Measurements from ENCODE around the gene RAD9A. TPM values are rescaled to one million over a fixed set of nuclear protein-coding genes. Genes with fewer than 3 reads are reported as not detected.

RAD9A gene
- polyA plus RNA-seq, 1 donor from 2014 or later = 12.0 TPM

GRCh38 chr11:67376063-67376820 lies 15.5 kb upstream of the RAD9A start:
- H3K9me3 Mint-ChIP-seq = no peaks in the 10 kb centered on the region
- H3K36me3 Mint-ChIP-seq = peaks cover 3% of the 10 kb centered on the region
- H3K27me3 Mint-ChIP-seq = no peaks in the 10 kb centered on the region
- H3K4me3 Mint-ChIP-seq = peak overlapping the region in 1 of 4 donors; percentile 67
- H3K4me1 Mint-ChIP-seq = peaks cover 18 to 22% (median 19%) of the 10 kb centered on the region in 3 donors
- peak overlapping the region in 1 of 3 donors; percentile 80 for H3K27ac Mint-ChIP-seq

GRCh38 chr11:67376873-67377808 lies 14.6 kb upstream of the RAD9A start:
- H3K4me1 Mint-ChIP-seq = peaks cover 17 to 23% (median 23%) of the 10 kb centered on the region in 3 donors

GRCh38 chr11:67378544-67378943 lies 13.2 kb upstream of the RAD9A start:
- H3K27me3 Mint-ChIP-seq = no peaks in the 10 kb centered on the region
- peaks cover 21 to 27% (median 25%) of the 10 kb centered on the region in 3 donors for H3K4me1 Mint-ChIP-seq
- H3K27ac Mint-ChIP-seq = peak overlapping the region in 1 of 3 donors; percentile 47
- peaks cover 2% of the 10 kb centered on the region for H3K36me3 Mint-ChIP-seq
- H3K4me3 Mint-ChIP-seq = peak overlapping the region in 1 of 4 donors; percentile 8
- H3K9me3 Mint-ChIP-seq = no peaks in the 10 kb centered on the region

More at GRCh38 chr11:67376873-67377808, 14.6 kb upstream of the RAD9A start:
- no peaks in the 10 kb centered on the region for H3K9me3 Mint-ChIP-seq
- no peaks in the 10 kb centered on the region for H3K27me3 Mint-ChIP-seq
- H3K4me3 Mint-ChIP-seq = peak overlapping the region in 1 of 4 donors; percentile 67
- peaks cover 2% of the 10 kb centered on the region for H3K36me3 Mint-ChIP-seq
- H3K27ac Mint-ChIP-seq = peak overlapping the region in 2 of 3 donors; percentile 3 to 80

- Mint-ChIP-seq H3K27me3 (no peaks in the 10 kb centered on the region), H3K4me3 (no peak overlapping the region)
Observed at GRCh38 chr11:67379061-67380058, 12.4 kb upstream of the RAD9A start.

GRCh38 chr11:67381244-67381972 lies 10.4 kb upstream of the RAD9A start:
- peak overlapping the region; percentile 22 to 91 (median 64) for H3K4me3 Mint-ChIP-seq

More at GRCh38 chr11:67379061-67380058, 12.4 kb upstream of the RAD9A start:
- peaks cover 17 to 22% (median 18%) of the 10 kb centered on the region in 3 donors for H3K4me1 Mint-ChIP-seq
- H3K36me3 Mint-ChIP-seq = peaks cover 2% of the 10 kb centered on the region
- peak overlapping the region in 1 of 3 donors; percentile 47 for H3K27ac Mint-ChIP-seq
- no peaks in the 10 kb centered on the region for H3K9me3 Mint-ChIP-seq

GRCh38 chr11:67382276-67383136 lies 9.3 kb upstream of the RAD9A start:
- Mint-ChIP-seq H3K4me3 (peak overlapping the region in 3 of 4 donors; percentile 12 to 92 (median 82)), H3K27me3 (no peaks in the 10 kb centered on the region), H3K27ac (peak overlapping the region; percentile 19 to 97 (median 54)), H3K4me1 (peaks cover 12 to 18% (median 17%) of the 10 kb centered on the region in 3 donors), H3K36me3 (peaks cover 2% of the 10 kb centered on the region), H3K9me3 (no peaks in the 10 kb centered on the region)

More at GRCh38 chr11:67381244-67381972, 10.4 kb upstream of the RAD9A start:
- peak overlapping the region; percentile 66 to 97 (median 85) for H3K27ac Mint-ChIP-seq
- H3K9me3 Mint-ChIP-seq = no peaks in the 10 kb centered on the region
- peaks cover 2% of the 10 kb centered on the region for H3K36me3 Mint-ChIP-seq
- no peaks in the 10 kb centered on the region for H3K27me3 Mint-ChIP-seq
- H3K4me1 Mint-ChIP-seq = peaks cover 16 to 18% (median 16%) of the 10 kb centered on the region in 3 donors

GRCh38 chr11:67384851-67385366 lies 6.9 kb upstream of the RAD9A start:
- Mint-ChIP-seq H3K27me3 (no peaks in the 10 kb centered on the region), H3K36me3 (peaks cover 2% of the 10 kb centered on the region), H3K4me1 (peaks cover 22 to 27% (median 26%) of the 10 kb centered on the region in 3 donors), H3K4me3 (no peak overlapping the region), H3K9me3 (no peaks in the 10 kb centered on the region), H3K27ac (no peak overlapping the region)

GRCh38 chr11:67387069-67387468 lies 4.7 kb upstream of the RAD9A start:
- H3K9me3 Mint-ChIP-seq = no peaks in the 10 kb centered on the region
- H3K4me3 Mint-ChIP-seq = peak overlapping the region in 1 of 4 donors; percentile 38
- H3K36me3 Mint-ChIP-seq = no peaks in the 10 kb centered on the region
- no peaks in the 10 kb centered on the region for H3K27me3 Mint-ChIP-seq
- peaks cover 16 to 21% (median 18%) of the 10 kb centered on the region in 3 donors for H3K4me1 Mint-ChIP-seq
- H3K27ac Mint-ChIP-seq = peak overlapping the region in 1 of 3 donors; percentile 46

GRCh38 chr11:67387518-67387917 lies 4.3 kb upstream of the RAD9A start:
- Mint-ChIP-seq H3K4me1 (peaks cover 12 to 20% (median 18%) of the 10 kb centered on the region in 3 donors), H3K36me3 (no peaks in the 10 kb centered on the region), H3K9me3 (no peaks in the 10 kb centered on the region), H3K27ac (peak overlapping the region in 1 of 3 donors; percentile 46), H3K4me3 (peak overlapping the region in 2 of 4 donors; percentile 28 to 38), H3K27me3 (no peaks in the 10 kb centered on the region)

- H3K4me1 Mint-ChIP-seq = peaks cover 11 to 26% (median 26%) of the 10 kb centered on the region in 3 donors
- peak overlapping the region; percentile 48 to 98 (median 89) for H3K4me3 Mint-ChIP-seq
- no peaks in the 10 kb centered on the region for H3K9me3 Mint-ChIP-seq
- peak overlapping the region; percentile 48 to 100 (median 60) for H3K27ac Mint-ChIP-seq
- H3K36me3 Mint-ChIP-seq = no peaks in the 10 kb centered on the region
- no peaks in the 10 kb centered on the region for H3K27me3 Mint-ChIP-seq
Observed at GRCh38 chr11:67389477-67389876, 2.3 kb upstream of the RAD9A start.

GRCh38 chr11:67390947-67391303 lies 861 bp upstream of the RAD9A start:
- Mint-ChIP-seq H3K27ac (peak overlapping the region; percentile 80 to 91 (median 90)), H3K27me3 (no peaks in the 10 kb centered on the region)

GRCh38 chr11:67392183-67392715 lies 463 bp downstream of the RAD9A start:
- H3K36me3 Mint-ChIP-seq = no peaks in the 10 kb centered on the region
- H3K27ac Mint-ChIP-seq = peak overlapping the region; percentile 63 to 80 (median 73)
- no peaks in the 10 kb centered on the region for H3K9me3 Mint-ChIP-seq
- H3K4me3 Mint-ChIP-seq = peak overlapping the region; percentile 74 to 95 (median 90)
- no peaks in the 10 kb centered on the region for H3K27me3 Mint-ChIP-seq
- H3K4me1 Mint-ChIP-seq = peaks cover 14 to 31% (median 31%) of the 10 kb centered on the region in 3 donors

More at GRCh38 chr11:67390947-67391303, 861 bp upstream of the RAD9A start:
- Mint-ChIP-seq H3K9me3 (no peaks in the 10 kb centered on the region), H3K36me3 (no peaks in the 10 kb centered on the region), H3K4me3 (peak overlapping the region; percentile 74 to 95 (median 90)), H3K4me1 (peaks cover 11 to 26% (median 26%) of the 10 kb centered on the region in 3 donors)

Data from IgD-negative memory B cell (primary cell).